H9 (cell line): ENCODE results near the gene IL10. TPM values are rescaled to one million over a fixed set of nuclear protein-coding genes. Genes with fewer than 3 reads are reported as not detected.

Source experiments
- DNase-seq: peaks from one replicate; pipeline ENCODE4 v3.0.0-alpha.2; 2017
- H2AFZ ChIP-seq: one replicate; pipeline ENCODE4 v1.6.1; 2013; ENCODE audit warnings: mild to moderate bottlenecking, low read length, control low read depth, moderate library complexity
- H2AK5ac ChIP-seq: 2 replicates; pipeline ENCODE4 v1.6.1; 2013; ENCODE audit warnings: low read length, control low read depth, mixed read lengths; ENCODE audit not compliant: insufficient read length
- H2BK120ac ChIP-seq: one replicate; pipeline ENCODE4 v1.6.1; 2013; ENCODE audit warnings: low read depth, mild to moderate bottlenecking, low read length, control low read depth, inconsistent platforms; ENCODE audit not compliant: poor library complexity, severe bottlenecking
- H2BK12ac ChIP-seq: 2 replicates; pipeline ENCODE4 v1.6.1; 2013; ENCODE audit warnings: low read length, control low read depth, mixed read lengths, low read depth; ENCODE audit not compliant: insufficient read length
- H2BK15ac ChIP-seq: 2 replicates; pipeline ENCODE4 v1.6.1; 2013; ENCODE audit warnings: low read depth, low read length, control low read depth
- H2BK20ac ChIP-seq: one replicate; pipeline ENCODE4 v1.6.1; 2013; ENCODE audit warnings: low read depth, mild to moderate bottlenecking, low read length, control low read depth, inconsistent platforms; ENCODE audit not compliant: poor library complexity, severe bottlenecking
- H2BK5ac ChIP-seq: 2 replicates; pipeline ENCODE4 v1.6.1; 2013; ENCODE audit warnings: low read length, control low read depth, mixed read lengths; ENCODE audit not compliant: insufficient read length
- H3K14ac ChIP-seq: 2 replicates; pipeline ENCODE4 v1.6.1; 2013; ENCODE audit warnings: low read length, control low read depth; ENCODE audit not compliant: insufficient read depth
- H3K18ac ChIP-seq: 2 replicates; pipeline ENCODE4 v1.6.1; 2013; ENCODE audit warnings: low read depth, mild to moderate bottlenecking, mixed read lengths, low read length, control low read depth; ENCODE audit not compliant: insufficient read length
- H3K23ac ChIP-seq: 2 replicates; pipeline ENCODE4 v1.6.1; 2013; ENCODE audit warnings: low read length, control low read depth, mixed read lengths, low read depth; ENCODE audit not compliant: insufficient read length
- H3K23me2 ChIP-seq: 2 replicates; pipeline ENCODE4 v1.6.1; 2013; ENCODE audit warnings: low read depth, mild to moderate bottlenecking, mixed read lengths, low read length, control low read depth; ENCODE audit not compliant: insufficient read length, poor library complexity, severe bottlenecking
- H3K27ac ChIP-seq: 2 replicates; pipeline ENCODE4 v1.5.1; 2013; ENCODE audit warnings: low read length, control low read depth, mixed read lengths, low read depth; ENCODE audit not compliant: insufficient read length
- H3K27me3 ChIP-seq: 2 replicates; pipeline ENCODE4 v1.6.1; 2013; ENCODE audit warnings: low read length, control low read depth, inconsistent platforms; ENCODE audit not compliant: insufficient read depth
- H3K4ac ChIP-seq: 2 replicates; pipeline ENCODE4 v1.6.1; 2013; ENCODE audit warnings: low read depth, mild to moderate bottlenecking, control low read depth, inconsistent platforms, low read length, moderate library complexity
- H3K4me1 ChIP-seq: 2 replicates; pipeline ENCODE4 v1.6.1; 2013; ENCODE audit warnings: low read length, control low read depth, inconsistent platforms; ENCODE audit not compliant: insufficient read depth
- H3K4me2 ChIP-seq: 2 replicates; pipeline ENCODE4 v1.6.1; 2013; ENCODE audit warnings: low read length, control low read depth, mixed read lengths; ENCODE audit not compliant: insufficient read length, insufficient read depth
- H3K56ac ChIP-seq: 2 replicates; pipeline ENCODE4 v1.6.1; 2013; ENCODE audit warnings: low read depth, mild to moderate bottlenecking, mixed read lengths, low read length, control low read depth; ENCODE audit not compliant: insufficient read length
- H3K79me1 ChIP-seq: 2 replicates; pipeline ENCODE4 v1.6.1; 2013; ENCODE audit warnings: low read depth, mild to moderate bottlenecking, moderate library complexity, low read length, control low read depth, inconsistent platforms; ENCODE audit not compliant: insufficient read depth, poor library complexity, severe bottlenecking
- H3K79me2 ChIP-seq: 2 replicates; pipeline ENCODE4 v1.6.1; 2013; ENCODE audit warnings: low read length, control low read depth, inconsistent platforms; ENCODE audit not compliant: insufficient read depth
- H3K9ac ChIP-seq: 2 replicates; pipeline ENCODE4 v1.6.1; 2013; ENCODE audit warnings: low read length, control low read depth, mixed read lengths; ENCODE audit not compliant: insufficient read length; ENCODE audit errors: extremely low read depth
- H3K9me3 ChIP-seq: one replicate; pipeline ENCODE4 v1.6.1; 2013; ENCODE audit warnings: low read depth, low read length, inconsistent platforms; ENCODE audit not compliant: control insufficient read depth
- H3T11ph ChIP-seq: one replicate; pipeline ENCODE4 v1.6.1; 2013; ENCODE audit warnings: mild to moderate bottlenecking, low read length, control low read depth, inconsistent platforms
- H4K20me1 ChIP-seq: one replicate; pipeline ENCODE4 v1.6.1; 2013; ENCODE audit not compliant: control insufficient read depth, insufficient read length, insufficient read depth
- H4K5ac ChIP-seq: 2 replicates; pipeline ENCODE4 v1.6.1; 2013; ENCODE audit warnings: low read depth, mild to moderate bottlenecking, mixed read lengths, low read length, control low read depth; ENCODE audit not compliant: insufficient read length
- H4K8ac ChIP-seq: replicated peaks from 2 replicates; pipeline ENCODE4 v1.6.1; 2013; ENCODE audit warnings: low read length, control low read depth, mixed read lengths, low read depth; ENCODE audit not compliant: insufficient read length
- H4K91ac ChIP-seq: 2 replicates; pipeline ENCODE4 v1.6.1; 2013; ENCODE audit warnings: low read depth, mild to moderate bottlenecking, moderate library complexity, mixed read lengths, low read length, control low read depth; ENCODE audit not compliant: insufficient read length
- H3K27ac Mint-ChIP-seq, 3 experiments: 2 replicates in 2 of 3; 3 replicates in 1 of 3; pipeline ENCODE4 v1.8.0; 2020 to 2021; ENCODE audit warnings: mixed read lengths in 3 of 3, mild to moderate bottlenecking in 1 of 3, moderate library complexity in 1 of 3
- H3K27me3 Mint-ChIP-seq: 2 replicates; pipeline ENCODE4 v1.8.0; 2021; ENCODE audit warnings: low read depth, mild to moderate bottlenecking, moderate library complexity, mixed read lengths
- H3K36me3 Mint-ChIP-seq, 3 experiments: 2 replicates in 2 of 3; 3 replicates in 1 of 3; pipeline ENCODE4 v1.8.0; 2020 to 2021; ENCODE audit warnings: low read depth in 3 of 3, mixed read lengths in 3 of 3; ENCODE audit not compliant: insufficient read depth in 1 of 3
- H3K4me1 Mint-ChIP-seq, 2 experiments: 2 replicates each; pipeline ENCODE4 v1.8.0; 2020; ENCODE audit warnings: mixed read lengths in 2 of 2
- H3K4me3 Mint-ChIP-seq, 2 experiments: 2 replicates in 1 of 2; 3 replicates in 1 of 2; pipeline ENCODE4 v1.8.0; 2020 to 2021; ENCODE audit warnings: mild to moderate bottlenecking in 2 of 2, mixed read lengths in 2 of 2, moderate library complexity in 1 of 2
- H3K9me3 Mint-ChIP-seq, 2 experiments: 2 replicates in 1 of 2; 3 replicates in 1 of 2; pipeline ENCODE4 v1.8.0; 2020; ENCODE audit warnings: mild to moderate bottlenecking in 2 of 2, mixed read lengths in 2 of 2, moderate library complexity in 1 of 2
- CTCF ChIP-seq: fragments of 200-600 bp; sonication (generic); conservative IDR thresholded peaks from 3 replicates; pipeline ENCODE4 v1.8.0; 2021; ENCODE audit warnings: antibody characterized with exemption, mild to moderate bottlenecking
- WGBS: extraction: QIAGEN DNeasy Blood & Tissue Kit; methylation state at CpG from one replicate; pipeline ENCODE4 v1.1.7; 2013; ENCODE audit warnings: missing lambda C conversion rate, low lambda C conversion rate, mixed read lengths; ENCODE audit not compliant: insufficient read length; ENCODE audit errors: extremely low coverage; 5-methylcytosine and 5-hydroxymethylcytosine counted together
- total RNA-seq: library from RNA; stranded (reverse); gene quantifications from 2 replicates; pipeline ENCODE4 v1.2.1, GENCODE V29; 2021

Gene IL10
- total RNA-seq, 1 experiment from 2014 or later: not detected

DNA sequence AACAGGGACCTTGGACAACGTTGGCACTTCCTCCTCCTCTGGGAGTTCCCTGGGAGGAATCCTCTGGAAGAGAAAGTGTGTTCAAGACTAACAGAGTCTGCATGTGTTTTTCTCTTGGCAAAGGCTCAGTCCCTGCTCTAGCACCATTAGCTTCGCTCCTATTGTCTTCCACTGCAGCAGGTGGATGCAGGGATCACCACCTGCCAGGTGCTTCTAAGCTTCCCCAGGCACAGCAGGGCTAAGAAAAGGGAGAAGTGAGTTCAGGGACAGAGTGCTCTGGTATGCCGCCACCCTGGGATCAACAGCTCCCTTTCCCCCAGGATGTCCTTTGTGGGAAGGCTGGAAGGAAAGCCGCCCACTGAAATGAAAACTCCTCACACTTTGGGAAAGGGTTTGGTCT is 49.2 kb upstream of the IL10 start:
- H3K79me2 ChIP-seq: no peaks in the 10 kb centered on the region
- no peaks in the 10 kb centered on the region for H3K27me3 ChIP-seq
- no peak overlapping the region for H3K56ac ChIP-seq
- no peak overlapping the region for H2BK20ac ChIP-seq
- H3K4me3 Mint-ChIP-seq: no peak overlapping the region
- no peaks in the 10 kb centered on the region for H3K23me2 ChIP-seq
- no peaks in the 10 kb centered on the region for H3K36me3 Mint-ChIP-seq
- no peaks in the 10 kb centered on the region for H3K9me3 Mint-ChIP-seq
- H3K9ac ChIP-seq: no peak overlapping the region
- no peak for TF ChIP-seq CTCF
- no peak overlapping the region for H3K18ac ChIP-seq
- H3K9me3 ChIP-seq: no peaks in the 10 kb centered on the region
- H3K4ac ChIP-seq: no peak overlapping the region
- no peak overlapping the region for H3T11ph ChIP-seq
- DNase-seq: no peak
- H4K8ac ChIP-seq: no peak overlapping the region
- H2BK120ac ChIP-seq: no peak overlapping the region
- no CpG with 5 or more reads among the region's 4 CpGs for WGBS
- no peak overlapping the region for H2AK5ac ChIP-seq
- H2BK5ac ChIP-seq: no peak overlapping the region
- H3K27ac Mint-ChIP-seq: no peak overlapping the region; a peak in 1 of 7 replicates
- H4K20me1 ChIP-seq: no peaks in the 10 kb centered on the region
- no peak overlapping the region for H2AFZ ChIP-seq
- H2BK12ac ChIP-seq: no peak overlapping the region
- H3K4me1 Mint-ChIP-seq: peaks cover 13 to 14% of the 10 kb centered on the region in 2 experiments
- no peaks in the 10 kb centered on the region; the same call in none of the 2 replicates for H3K27me3 Mint-ChIP-seq
- no peak overlapping the region for H3K14ac ChIP-seq
- H3K23ac ChIP-seq: no peak overlapping the region
- H4K91ac ChIP-seq: no peak overlapping the region
- no peak overlapping the region for H2BK15ac ChIP-seq
- H4K5ac ChIP-seq: no peak overlapping the region
- H3K4me1 ChIP-seq: no peaks in the 10 kb centered on the region
- H3K79me1 ChIP-seq: no peaks in the 10 kb centered on the region
- no peak overlapping the region for H3K4me2 ChIP-seq
- no peak overlapping the region for H3K27ac ChIP-seq
